Measurements from ENCODE around the gene AHI1.

AHI1 gene

DNA sequence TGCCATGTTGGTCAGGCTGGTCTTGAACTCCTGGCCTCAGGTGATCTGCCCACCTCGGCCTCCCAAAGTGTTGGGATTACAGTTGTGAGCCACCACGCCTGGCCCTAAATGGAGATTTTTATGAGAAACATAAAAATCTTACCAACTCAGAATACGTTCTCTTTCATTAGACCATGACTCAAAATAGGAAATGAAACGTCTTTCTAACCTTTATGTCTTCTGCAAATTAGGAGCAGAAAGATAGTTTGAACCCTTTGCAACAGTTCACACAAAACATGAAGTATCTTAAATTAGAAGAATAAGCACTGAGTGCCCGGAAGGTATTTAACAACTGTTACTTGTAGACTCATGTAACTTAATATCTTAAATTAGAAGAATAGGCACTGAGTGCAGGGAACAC is 48.3 kb downstream of the AHI1 start:
- no peak for DNase-seq

DNA sequence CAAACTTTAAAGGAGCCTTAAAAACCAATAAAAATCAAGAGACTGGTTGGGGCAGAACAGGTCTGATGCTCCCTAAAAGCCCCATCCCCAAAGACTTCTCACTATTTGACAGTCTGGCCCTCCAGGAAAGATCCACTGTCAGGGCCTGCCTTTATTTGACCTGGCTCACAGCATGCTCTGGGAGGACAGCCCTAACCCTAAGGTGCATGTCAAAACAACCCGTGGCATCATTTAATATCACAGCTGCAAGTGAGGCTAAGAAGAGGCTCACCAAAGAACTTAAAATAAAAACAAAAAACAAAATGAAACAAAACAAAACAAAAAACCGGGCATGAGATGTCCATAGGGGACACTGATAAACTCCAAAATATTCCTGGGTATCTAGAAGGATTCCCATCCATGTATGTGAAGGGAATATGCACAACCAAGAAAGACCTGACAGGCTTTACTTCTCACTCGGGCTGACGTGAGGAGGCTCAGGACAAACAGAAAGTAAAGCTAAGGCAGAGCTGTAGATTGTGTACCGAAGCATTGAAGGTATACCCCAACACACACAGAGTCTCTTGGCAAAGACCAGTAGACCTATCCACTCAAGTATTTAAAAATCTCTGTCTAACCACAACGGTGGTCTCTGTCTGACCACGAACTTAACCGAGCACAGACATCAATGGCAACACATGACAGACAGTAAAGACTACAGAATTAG is 57.3 kb downstream of the AHI1 start:
- DNase-seq, result no peak

DNA sequence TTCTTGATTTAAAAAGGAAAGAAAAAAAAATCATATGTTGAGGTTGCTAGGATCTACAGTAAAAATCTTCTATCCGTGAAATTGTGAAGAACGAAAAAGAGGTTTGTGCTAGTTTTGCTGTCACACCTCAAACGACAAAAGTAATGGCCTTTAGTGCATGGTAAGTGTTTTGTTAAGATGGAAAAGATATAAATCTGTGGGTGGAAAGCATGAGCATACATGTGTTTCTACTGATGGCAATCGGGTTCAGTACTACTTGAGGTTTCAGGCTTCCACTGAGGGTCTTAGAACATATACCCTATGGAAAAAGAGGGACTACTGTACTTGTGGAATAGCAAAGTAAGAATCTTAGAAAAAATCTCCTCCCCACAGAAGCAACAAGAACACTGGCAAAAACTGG is 58.0 kb downstream of the AHI1 start:
- no peak for DNase-seq

DNA sequence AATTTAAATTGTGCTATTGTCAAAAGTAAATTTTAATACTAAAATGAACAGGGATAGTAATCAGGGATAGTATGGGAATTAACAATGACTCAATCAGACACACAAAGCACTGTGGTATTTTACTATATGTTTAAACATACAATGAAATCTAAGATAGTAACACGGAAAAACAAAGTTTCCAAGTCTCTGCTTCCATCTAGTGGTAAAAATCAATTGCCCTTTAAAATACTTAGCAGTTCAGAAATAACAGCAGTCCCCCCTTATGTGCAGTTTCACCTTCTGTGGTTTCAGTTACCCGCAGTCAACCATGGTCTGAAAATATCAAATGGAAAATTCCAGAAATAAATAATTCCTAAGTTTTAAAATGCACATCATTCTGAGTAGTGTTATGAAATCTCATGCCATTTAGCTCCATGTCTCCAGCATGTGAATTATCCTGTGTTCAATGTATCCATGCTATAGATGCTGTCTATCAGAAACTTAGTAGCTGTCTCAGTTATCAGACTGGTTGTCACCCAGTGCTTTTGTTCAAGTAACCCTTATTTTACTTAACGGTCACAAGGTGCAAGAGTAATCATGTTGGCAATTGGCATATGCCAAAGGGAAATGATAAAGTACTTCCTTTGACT is 58.5 kb downstream of the AHI1 start:
- DNase-seq, result no peak

DNA sequence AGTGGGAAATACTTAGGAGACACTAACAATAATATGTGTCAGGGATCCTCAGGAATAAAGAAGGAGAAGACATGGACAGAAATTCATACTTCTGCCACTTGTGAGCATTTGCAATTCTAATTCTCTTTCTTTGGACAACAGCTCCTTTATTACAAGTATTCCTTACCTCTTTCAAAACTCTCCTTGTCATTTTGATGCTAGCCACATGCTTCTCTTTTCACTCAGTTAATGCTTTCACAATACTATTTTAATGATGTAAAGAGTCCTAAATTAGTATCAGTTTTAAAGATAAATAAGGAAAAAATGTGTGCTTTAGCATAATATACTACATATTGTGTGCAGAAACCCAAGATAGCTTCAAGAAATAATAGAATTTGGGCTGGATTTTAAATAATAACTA is 62.5 kb downstream of the AHI1 start:
- no peak for DNase-seq

DNA sequence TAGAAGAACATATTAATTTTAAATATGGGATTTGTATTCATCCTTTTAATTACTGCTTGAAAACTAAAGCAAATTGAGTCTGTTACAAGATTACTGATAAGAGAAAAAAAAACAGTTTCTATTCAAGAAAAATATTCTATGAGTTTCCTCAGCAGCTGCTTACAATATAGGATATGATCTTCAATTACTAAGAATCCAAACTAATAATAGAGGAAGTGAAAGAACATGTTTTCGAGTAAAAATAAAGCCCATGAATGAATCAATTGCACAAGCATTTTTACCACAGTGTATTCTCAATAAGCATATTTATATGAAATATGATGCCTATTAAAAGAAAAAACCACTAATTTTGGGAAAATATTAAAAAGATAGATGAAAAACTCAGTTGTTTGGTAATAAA is 63.4 kb downstream of the AHI1 start:
- no peak for DNase-seq

DNA sequence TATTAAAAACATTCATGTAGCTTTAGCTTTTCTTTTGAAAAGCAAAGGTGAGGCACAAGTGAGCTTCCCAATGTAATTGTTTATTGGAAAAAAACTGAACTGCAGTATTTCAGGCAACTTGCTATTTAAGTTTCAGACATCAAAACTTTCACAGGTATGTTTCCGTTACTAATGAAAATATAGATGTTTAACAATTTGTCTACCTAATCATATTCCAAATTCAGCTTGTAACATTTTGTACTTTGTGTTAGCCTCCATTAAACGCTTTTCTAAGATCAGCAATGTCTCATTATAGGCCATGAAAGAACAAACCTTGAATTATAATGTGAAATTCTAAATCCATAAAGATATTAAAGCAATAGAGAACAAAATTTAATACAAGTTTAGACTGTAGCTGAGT is 69.5 kb downstream of the AHI1 start:
- no peak for DNase-seq

DNA sequence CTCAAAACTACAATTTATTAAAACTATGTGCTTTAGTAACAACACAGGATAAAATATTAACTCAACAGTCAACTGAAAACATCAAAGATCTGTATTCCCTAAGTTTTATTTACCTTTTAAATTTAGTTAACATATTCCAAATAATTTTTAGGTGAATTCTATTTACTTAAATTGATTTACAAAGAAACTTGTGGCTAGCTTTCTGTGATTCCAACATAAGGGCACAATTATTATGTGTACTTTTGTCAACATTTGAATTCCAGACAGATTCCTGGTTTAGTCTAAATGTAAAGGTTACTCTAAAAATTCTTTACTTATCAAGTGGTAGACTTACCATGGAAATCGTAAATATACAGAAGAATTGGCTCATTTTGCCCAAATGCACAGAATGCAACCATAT is 70.7 kb downstream of the AHI1 start:
- DNase-seq, result no peak

DNA sequence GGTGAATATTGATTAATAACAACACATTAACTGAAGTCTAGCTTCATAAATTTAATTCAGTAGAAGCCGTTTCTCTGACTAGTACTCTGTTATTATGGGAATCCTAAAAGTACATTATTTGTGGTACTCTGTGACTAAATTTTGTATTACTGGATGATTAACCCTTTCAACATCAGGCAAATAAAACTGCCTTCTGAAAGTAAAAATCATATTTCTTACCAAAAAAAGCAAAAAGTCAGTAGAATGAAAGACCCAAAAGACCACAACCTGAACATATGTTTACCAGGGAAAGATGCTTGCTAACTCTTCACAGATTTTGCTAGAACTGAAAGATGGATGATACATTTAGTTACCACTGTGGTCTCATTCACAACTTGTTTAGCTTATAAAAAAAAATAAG is 73.2 kb downstream of the AHI1 start:
- DNase-seq, result no peak

DNA sequence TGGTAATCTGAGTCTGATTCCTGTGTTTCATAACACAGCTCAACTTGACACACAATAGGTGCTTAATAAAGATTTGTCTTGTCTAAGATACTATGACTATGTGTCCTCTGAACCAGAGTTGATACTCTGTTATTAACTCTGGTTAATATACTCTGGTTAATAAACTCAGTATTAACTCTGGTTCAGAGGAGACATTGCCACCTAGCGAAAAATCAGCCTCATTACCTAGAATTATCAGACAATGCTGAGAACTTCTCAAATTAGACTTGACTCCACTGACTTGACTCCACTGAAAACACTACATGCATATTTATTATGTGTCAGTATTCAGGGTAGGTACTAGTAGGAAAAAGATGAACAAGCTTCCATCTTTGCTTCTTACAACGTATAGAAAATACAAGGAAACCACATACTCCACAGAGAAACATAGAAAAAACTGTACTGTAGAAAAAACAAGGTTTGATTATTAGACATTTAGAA is 73.9 kb downstream of the AHI1 start:
- DNase-seq, result no peak

DNA sequence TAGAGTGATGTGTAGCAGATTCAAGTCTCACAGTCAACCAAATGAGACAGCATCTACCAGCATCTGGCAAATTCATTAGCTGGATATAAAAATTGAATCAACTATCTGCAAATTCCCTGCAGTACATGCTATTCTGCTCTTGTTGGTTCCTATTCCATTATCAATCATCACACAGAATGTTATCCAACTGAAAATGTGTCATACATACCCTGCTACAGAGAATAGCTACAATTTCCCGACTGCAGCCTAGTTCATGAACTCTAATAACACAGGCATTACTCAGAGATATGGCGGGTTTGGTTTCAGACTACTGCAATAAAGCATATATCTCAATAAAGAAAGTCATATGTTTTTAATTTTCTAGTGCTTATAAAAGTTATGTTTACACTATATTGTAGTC is 78.4 kb downstream of the AHI1 start:
- DNase-seq, result no peak

DNA sequence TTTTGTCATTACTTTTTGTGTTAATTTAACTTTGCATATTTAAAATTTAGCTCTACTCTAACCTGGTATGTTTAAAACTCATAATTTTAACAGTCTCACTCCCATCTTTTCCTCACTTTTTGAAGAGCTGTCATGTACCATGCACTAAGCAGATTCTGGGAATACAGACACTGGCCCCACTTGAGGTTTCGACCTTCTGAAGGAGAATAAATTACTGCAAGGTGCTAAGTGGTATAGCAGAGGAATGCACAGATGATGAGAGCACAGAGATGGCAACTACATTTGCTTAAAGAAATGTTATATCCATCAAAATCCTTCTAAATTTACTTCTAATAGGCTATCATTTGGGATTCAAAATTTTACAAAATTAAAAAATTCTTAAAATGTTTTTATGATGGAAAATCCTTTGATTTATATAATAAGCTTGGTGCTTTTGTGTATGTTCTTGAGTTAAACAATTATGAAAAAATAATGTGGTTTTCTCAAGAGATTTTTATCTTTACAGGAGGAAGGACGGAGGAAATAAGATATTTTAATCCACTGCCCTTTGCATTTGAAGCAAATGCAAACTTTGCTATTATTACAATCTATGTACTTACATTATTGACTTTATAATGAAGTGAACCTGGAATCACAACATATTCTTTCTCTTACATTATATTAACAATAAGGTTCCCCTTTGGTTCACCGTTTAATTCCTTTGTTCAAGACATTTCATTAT is 79.3 kb downstream of the AHI1 start:
- no peak for DNase-seq

DNA sequence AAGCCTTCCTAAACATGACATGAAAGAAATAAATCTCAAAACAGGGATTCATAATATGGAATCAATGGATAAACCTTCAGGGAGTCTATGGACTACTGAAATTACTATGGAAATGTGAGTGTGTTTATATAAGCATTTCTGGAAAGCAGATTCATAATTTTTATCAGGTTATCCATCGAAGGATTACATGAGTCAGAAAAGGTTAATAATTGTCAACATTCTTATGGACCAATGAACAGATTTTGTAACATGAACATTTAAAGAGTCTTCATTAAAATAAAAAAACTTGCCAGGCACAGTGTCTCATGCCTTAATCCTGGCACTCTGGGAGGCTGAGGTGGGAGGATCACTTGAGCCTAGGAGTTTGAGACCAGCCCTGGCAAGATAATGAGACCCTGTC is 84.8 kb downstream of the AHI1 start:
- DNase-seq, result no peak

DNA sequence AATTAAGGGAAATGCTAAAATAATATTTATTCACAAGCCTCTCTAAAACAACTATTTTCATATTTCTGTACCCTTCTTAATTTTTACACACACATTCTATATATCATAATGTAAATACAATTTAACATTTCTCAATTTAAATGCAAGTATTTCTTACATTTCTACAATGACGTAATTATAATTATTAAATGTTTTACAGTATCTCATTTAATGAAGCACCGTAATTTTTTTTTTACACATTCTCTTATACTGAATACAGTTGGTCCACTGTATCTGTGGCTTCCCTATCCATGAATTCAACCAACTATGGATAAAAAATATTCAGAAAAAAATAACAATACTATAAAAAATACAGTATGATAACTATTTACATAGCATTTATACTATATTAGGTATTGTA is 85.7 kb downstream of the AHI1 start:
- no peak for DNase-seq

DNA sequence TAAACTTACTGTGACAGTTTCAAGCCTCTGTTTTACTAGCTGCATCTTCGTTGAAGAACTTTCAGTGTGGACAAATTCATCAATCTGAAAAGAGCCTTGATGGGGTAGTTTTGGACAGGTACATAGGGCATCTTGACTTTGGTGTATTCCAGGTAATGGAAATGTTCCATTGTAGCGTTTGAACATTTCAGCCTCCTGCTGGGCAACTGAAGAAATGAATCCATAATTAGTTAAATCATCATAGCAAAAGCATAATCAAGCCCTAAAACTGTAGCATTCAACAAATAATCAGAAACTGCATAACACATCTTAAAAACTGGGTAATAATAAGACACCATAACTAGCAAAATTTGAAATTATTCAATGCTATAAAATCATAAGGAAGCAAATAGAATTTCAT is 86.2 kb downstream of the AHI1 start:
- DNase-seq, result no peak

DNA sequence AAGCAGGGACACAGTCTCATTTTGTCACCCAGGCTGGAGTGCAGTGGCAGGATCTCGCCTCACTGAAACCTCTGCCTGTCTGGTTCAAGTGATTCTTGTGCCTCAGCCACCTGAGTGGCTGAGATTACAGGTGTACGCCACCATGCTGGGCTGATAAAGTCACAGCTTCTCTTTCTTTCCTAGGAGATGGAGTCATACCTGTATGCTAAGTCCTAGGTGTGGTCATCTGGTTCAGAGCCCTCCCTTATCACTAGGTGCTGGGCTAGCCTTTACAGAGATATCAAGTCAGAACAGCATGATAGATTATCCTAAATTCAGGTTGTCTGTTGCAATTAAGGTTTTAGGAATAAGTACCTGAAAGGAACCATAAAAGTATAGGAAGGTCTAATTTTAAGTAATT is 86.7 kb downstream of the AHI1 start:
- DNase-seq, result no peak

DNA sequence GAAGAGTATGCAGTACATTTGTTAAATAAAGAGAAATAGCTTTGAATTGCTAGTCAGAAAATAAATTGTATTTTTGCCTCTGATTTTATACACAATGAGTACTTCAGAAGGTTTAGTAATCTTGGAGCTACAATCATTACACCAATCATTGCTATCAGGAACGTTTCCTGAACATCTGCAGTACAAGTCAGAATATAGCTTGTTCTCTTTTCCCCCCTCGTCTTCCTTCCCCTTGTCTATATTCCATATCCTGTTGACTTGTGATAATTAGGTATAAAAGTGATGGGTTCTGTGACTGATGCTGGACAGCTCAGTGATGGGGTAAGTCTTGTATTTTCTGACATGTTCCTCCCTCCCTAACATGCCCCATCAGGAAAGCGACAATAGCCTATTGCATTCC is 94.0 kb downstream of the AHI1 start:
- no peak for DNase-seq

DNA sequence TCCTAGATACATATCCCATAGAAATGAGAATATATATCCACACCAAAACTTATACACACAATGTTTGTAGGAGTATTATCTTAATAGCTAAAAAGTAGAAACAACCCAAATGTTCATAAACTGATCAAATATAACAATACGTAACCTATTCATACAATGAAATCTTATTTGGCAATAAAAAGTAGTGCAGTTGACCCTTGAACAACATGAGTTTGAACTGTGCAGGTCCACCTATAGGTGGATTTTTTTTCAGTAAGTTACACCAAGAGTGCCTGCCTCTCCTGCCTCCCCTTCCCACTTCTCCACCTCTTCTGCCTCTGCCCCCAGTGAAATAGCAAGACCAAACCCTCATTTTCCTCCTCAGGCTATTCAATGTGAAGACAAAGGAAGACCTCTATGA is 95.2 kb downstream of the AHI1 start:
- DNase-seq, result no peak

DNA sequence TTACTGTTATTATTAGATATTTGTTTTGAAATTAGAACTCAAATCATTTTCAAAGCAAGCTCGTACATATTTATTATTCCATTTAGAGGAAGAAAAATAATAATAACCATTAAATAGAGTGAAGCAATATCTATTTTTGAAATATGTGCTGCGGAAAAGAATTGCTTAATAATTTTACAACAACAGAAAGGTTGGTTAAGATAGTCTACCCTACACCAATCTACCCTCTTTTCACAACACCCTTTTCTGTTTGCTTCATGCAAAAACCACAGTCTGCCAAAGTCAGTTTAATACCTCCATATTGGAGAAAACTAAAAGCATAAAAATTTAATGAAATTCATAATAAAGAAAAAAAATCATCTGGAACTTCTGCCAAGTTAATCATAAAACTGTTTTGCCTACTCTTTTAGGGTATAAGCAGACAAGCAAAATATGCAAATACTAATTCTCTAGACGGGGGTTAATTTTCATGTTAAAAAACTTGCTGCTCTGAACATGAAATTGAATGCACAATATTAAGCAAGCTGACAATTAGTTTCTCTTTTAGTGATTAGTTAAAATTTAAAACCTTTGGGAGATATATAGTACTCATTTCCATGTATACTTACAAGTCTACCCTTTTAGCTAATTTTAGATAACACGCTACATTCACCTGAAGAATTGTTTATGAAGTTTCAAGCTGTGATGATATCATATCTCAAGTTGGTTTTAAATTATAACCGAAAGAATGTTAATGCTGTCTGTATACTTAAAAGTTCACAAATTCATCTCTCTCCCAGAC is 100.2 kb downstream of the AHI1 start:
- DNase-seq, result no peak

DNA sequence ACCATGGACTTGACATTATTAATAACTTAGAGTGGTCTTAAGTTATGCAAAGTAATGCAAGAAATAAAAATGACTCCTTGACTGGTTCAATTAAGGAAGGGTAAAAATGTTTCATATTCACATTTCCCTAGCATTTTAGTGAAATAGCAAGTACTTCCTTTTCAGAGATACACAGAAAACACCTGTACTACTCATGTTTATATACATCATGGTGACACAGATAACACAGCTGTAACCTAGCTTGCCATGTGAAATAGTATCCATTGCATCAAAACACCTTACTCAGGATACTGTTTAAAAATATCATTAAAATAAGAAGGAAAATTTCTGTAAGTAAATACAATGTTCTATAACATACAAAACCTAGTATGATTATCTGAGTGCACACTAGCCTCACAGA is 102.4 kb downstream of the AHI1 start:
- no peak for DNase-seq

DNA sequence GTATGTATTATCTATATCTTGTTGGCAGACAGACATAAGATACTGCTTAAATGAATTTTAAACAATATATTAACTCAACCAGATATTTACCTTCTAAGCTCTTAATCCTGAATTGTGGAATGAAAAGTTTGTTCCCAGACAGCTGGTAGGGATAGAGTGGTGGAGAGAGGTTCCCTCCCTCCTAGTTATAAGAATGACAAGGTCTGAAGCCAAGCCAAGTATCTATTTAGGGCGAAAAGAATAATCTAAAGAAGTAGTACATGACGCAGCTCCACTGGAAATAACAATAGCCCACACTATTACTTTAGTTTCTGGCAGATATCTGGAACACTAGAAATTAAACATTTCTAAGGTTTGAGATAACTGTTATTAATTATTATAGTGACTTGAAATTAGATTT is 104.3 kb downstream of the AHI1 start:
- DNase-seq, result no peak

DNA sequence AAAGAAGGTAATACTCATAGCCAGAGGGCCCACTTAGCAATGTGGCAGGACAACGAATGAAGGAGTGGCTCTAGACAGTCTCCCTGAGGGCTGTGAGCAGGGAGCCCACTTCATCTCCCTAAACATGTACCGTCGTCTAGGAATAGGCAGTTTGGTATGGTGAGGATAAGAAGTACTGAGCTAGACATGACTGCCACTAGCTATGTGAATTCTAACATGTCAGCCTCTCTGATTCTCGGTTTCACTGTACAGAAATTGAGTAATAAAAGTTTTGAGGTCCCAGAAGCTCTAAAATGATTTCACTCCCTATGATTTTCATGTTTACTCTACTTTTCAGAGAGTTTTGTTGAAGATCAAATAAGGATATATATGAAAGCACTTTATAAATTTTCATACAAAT is 107.1 kb downstream of the AHI1 start:
- no peak for DNase-seq

DNA sequence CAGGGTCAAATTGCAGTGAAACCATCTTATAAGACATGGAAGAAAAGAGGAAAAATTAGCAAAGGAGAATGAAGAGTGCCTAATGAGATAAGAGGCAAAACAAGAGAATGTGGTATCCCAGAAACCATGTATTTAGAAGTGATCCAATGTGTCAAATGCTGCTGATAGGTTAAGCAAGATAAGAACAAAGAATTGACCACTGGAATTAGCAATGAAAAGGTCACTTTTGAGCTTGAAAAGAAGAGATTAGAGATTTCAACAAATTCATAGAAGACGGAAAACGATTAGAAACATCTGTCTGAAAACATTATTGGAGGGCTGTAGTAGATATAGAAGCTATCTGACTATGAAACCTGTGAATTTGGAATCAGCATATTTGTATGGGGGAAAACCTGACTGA is 112.2 kb downstream of the AHI1 start:
- no peak for DNase-seq

DNA sequence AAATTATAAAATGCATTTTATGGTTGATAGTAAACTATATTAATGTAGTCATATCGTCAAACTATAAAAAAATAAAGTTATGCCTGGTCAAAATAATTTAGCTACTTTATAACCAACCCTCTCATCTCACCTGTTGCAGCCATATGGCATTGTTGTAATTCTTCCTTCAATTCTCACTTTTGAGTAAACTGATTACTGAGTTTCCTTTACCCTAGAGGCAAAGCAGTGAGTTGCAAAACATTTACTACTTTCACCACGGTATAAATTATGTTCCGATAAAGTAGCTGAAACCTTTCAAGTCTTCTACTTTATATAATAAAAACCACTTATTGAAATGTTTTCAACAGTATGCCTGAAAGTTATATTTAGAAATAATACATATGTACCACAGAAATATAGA is 113.8 kb downstream of the AHI1 start:
- DNase-seq, result no peak
